ENCODE measurements around the gene SEPTIN7. TPM values are rescaled to one million over a fixed set of nuclear protein-coding genes. Genes with fewer than 3 reads are reported as not detected.

SEPTIN7 gene
- total and polyA plus RNA-seq, 10 donors = 184 to 243 (median 216) TPM

DNA sequence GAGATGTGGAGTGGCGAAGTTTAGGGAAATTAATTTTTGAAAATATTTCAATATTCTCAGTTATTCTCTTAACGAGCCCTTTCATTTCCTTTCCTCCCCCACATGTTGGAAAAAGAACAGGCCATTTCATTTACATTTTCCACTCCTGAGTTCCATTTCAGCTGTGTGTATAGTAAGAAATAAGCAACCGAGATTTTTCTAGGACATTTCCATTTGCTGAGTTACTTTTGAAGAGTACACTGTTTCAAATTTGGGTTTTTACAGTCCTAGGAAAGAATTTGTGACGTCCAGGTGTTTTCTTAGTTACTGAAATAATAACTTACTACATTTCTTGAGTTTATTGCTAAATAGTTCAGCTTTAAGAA is 1.2 kb downstream of the SEPTIN7 start:
- WGBS, 5 donors = 0 to 2% (median 1%) methylated on average over 4 of the region's 4 CpGs
- Histone ChIP-seq H3K4me1 (peaks cover 41 to 75% (median 61%) of the 10 kb centered on the region in 6 donors), H3K36me3 (no peaks in the 10 kb centered on the region), H3K9me3 (no peaks in the 10 kb centered on the region), H3K4me3 (peak overlapping the region; percentile 64 to 91 (median 79)), H3K27me3 (replicated peaks in 1 of 7) (no peaks in the 10 kb centered on the region), H3K27ac (peak overlapping the region; percentile 98 to 100 (median 99))
- intact Hi-C loops (cut with DNase I; ENCODE audit: low total_unique reads) = loop anchor here (10.0 kb wide), 1 partner anchor 87 kb away; no protein-coding TSS in a partner anchor
- TF ChIP-seq POLR2A (IDR thresholded peaks at IDR 0.05) (no peak), POLR2AphosphoS5 (IDR thresholded peaks at IDR 0.05) (no peak)
- TF ChIP-seq, protein P1, sequence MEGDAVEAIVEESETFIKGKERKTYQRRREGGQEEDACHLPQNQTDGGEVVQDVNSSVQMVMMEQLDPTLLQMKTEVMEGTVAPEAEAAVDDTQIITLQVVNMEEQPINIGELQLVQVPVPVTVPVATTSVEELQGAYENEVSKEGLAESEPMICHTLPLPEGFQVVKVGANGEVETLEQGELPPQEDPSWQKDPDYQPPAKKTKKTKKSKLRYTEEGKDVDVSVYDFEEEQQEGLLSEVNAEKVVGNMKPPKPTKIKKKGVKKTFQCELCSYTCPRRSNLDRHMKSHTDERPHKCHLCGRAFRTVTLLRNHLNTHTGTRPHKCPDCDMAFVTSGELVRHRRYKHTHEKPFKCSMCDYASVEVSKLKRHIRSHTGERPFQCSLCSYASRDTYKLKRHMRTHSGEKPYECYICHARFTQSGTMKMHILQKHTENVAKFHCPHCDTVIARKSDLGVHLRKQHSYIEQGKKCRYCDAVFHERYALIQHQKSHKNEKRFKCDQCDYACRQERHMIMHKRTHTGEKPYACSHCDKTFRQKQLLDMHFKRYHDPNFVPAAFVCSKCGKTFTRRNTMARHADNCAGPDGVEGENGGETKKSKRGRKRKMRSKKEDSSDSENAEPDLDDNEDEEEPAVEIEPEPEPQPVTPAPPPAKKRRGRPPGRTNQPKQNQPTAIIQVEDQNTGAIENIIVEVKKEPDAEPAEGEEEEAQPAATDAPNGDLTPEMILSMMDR (IDR thresholded peaks at IDR 0.05 in 8 of 11, conservative IDR thresholded peaks at IDR 0.05 in 3 of 11) = no peak
- no peak for DNase-seq

DNA sequence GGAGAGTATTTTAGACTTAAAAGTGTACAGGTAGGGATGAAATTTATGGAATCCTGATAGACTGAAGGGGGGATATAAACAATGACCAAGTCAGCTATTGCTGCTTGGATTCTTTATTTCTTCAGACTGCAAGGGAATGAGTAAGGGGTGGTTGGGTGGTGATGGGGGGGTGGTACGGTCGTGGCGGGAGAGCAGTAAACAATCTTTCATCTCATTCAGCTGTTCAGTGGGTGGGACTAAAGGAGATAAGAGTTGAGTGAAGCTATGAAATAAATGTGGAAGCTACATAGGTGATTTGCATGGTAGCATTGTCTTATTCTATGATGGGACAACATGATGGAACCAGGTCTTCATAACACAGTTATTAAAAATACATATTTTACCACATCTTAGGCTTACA is 1.8 kb downstream of the SEPTIN7 start:
- peak overlapping the region; percentile 64 to 91 (median 79) for H3K4me3 ChIP-seq
- TF ChIP-seq, protein P1 (IDR thresholded peaks at IDR 0.05 in 8 of 11, conservative IDR thresholded peaks at IDR 0.05 in 3 of 11) = no peak
- TF ChIP-seq POLR2AphosphoS5 (IDR thresholded peaks at IDR 0.05) (no peak), POLR2A (IDR thresholded peaks at IDR 0.05) (no peak)
- peaks cover 41 to 81% (median 62%) of the 10 kb centered on the region in 6 donors for H3K4me1 ChIP-seq
- 9 to 23% (median 13%) methylated on average over 3 of the region's 3 CpGs for WGBS, 5 donors
- H3K27ac ChIP-seq = peak overlapping the region in 7 of 8 donors; percentile 99 to 100 (median 99)
- H3K9me3 ChIP-seq = no peaks in the 10 kb centered on the region
- intact Hi-C loops (cut with DNase I; ENCODE audit: low total_unique reads) = loop anchor here (10.0 kb wide), 1 partner anchor 88 kb away; no protein-coding TSS in a partner anchor
- no peaks in the 10 kb centered on the region for H3K36me3 ChIP-seq
- H3K27me3 ChIP-seq (replicated peaks in 1 of 7) = no peaks in the 10 kb centered on the region
- DNase-seq = no peak

DNA sequence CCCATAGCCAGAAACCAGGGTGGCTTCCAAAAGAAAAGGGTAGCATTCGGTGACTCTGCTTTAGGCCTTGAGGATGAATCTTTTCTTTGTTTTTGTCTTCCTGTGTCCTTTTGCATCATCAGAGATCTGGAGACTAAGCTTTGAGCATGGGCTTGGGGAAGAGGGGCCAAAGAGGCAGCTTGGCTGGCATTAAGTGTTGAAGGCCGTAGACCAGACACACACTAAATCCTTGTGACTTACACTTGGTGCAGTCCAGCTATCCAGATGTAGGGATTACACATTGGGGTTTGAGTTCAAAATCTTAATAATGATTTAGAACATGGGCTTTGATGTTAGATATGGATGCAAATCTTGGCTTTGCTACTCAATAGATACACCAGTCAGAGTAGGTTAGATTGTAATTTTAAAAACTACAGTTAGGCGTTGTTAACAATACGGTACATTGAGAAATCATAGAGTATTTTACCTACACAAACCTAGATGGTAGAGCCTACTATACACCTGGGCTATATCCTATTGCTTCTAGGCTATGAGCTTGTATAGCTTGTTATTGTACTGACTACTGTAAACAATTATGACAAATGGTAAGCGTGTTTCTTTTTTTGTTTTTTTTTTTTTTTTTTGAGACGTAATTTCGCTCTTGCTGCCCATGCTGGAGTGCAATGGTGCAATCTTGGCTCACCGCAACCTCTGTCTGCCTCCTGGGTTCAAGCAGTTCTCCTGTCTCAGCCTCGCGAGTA is 3.5 kb downstream of the SEPTIN7 start:
- Histone ChIP-seq H3K36me3 (peaks cover 0 to 4% (median 0%) of the 10 kb centered on the region in 6 donors), H3K4me1 (peaks cover 41 to 85% (median 72%) of the 10 kb centered on the region in 6 donors), H3K4me3 (no peak overlapping the region), H3K27me3 (replicated peaks in 1 of 7) (no peaks in the 10 kb centered on the region), H3K9me3 (no peaks in the 10 kb centered on the region), H3K27ac (peak overlapping the region in 1 of 8 donors; percentile 22)
- 88 to 96% (median 93%) methylated on average over 10 of the region's 10 CpGs for WGBS, 5 donors
- TF ChIP-seq, protein P1 (IDR thresholded peaks at IDR 0.05 in 8 of 11, conservative IDR thresholded peaks at IDR 0.05 in 3 of 11) = no peak
- TF ChIP-seq POLR2A (IDR thresholded peaks at IDR 0.05) (no peak), POLR2AphosphoS5 (IDR thresholded peaks at IDR 0.05) (no peak)
- no peak for DNase-seq
- intact Hi-C loops (cut with DNase I; ENCODE audit: low total_unique reads) = loop anchor here (10.0 kb wide), 1 partner anchor 90 kb away; no protein-coding TSS in a partner anchor

DNA sequence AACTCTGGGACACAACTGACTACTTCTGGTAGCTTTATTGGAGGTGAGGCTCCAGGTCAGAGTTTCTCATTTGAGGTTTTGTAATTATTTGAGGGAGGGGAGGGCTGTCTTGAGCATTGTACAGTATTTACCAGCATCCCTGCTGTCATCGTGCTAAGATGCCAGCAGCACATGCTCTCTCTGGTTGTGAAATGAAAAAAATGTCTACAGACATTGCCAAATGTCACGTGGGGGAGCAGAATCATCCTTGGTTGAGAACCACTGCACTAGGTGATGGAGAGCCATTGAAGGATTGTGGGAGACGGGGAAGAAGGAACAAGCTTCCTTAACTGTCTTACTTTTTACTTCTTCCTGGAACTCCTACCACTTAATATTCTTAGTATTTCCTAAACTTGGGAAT is 5.0 kb downstream of the SEPTIN7 start:
- intact Hi-C loops (cut with DNase I; ENCODE audit: low total_unique reads) = loop anchor here (5.0 to 10.0 kb wide), 2 partner anchors 66 to 91 kb away; no protein-coding TSS in a partner anchor
- Histone ChIP-seq H3K36me3 (peaks cover 0 to 11% (median 0%) of the 10 kb centered on the region in 6 donors), H3K4me1 (peaks cover 38 to 91% (median 71%) of the 10 kb centered on the region in 6 donors), H3K4me3 (no peak overlapping the region), H3K9me3 (no peaks in the 10 kb centered on the region), H3K27ac (peak overlapping the region in 2 of 8 donors; percentile 11 to 20), H3K27me3 (replicated peaks in 1 of 7) (no peaks in the 10 kb centered on the region)
- 30 to 54% (median 46%) methylated on average over 3 of the region's 3 CpGs for WGBS, 5 donors
- TF ChIP-seq, protein P1 (IDR thresholded peaks at IDR 0.05 in 8 of 11, conservative IDR thresholded peaks at IDR 0.05 in 3 of 11) = no peak
- no peak for TF ChIP-seq POLR2AphosphoS5 (IDR thresholded peaks at IDR 0.05)
- no peak for TF ChIP-seq POLR2A (IDR thresholded peaks at IDR 0.05)
- DNase-seq = no peak

All from spleen (tissue), 11 donors.